Stomach (tissue), 9 donors: Measurements from ENCODE around the gene CYTH1. TPM values are rescaled to one million over a fixed set of nuclear protein-coding genes. Genes with fewer than 3 reads are reported as not detected.
A peak's percentile ranks its signal among the peaks of the same experiment; 100 is the strongest.

Source experiments
- DNase-seq, 2 donors: peaks; one replicate each; pipeline versions ENCODE4 v3.0.0 to v3.0.0-alpha.2; 2013 to 2019
- H3K27ac ChIP-seq, 5 donors: fragments of 200-600 bp in 4 of 5; sonication (generic) in 4 of 5; one replicate each; pipeline ENCODE4 v1.5.1; 2013 to 2019; ENCODE audit warnings: mild to moderate bottlenecking in 1 of 5, moderate library complexity in 1 of 5
- H3K27me3 ChIP-seq, 3 donors: fragments of 200-600 bp; sonication (generic); one replicate each; pipeline ENCODE4 v1.5.1; 2017 to 2019; ENCODE audit warnings: mixed run types in 1 of 3
- H3K36me3 ChIP-seq, 4 donors: fragments of 200-600 bp; sonication (generic); 1 replicate in 3 of 4; 2 replicates in 1 of 4; pipeline ENCODE4 v1.5.1; 2016 to 2019
- H3K4me1 ChIP-seq, 4 donors: fragments of 200-600 bp; sonication (generic); one replicate each; pipeline ENCODE4 v1.5.1; 2016 to 2019
- H3K4me3 ChIP-seq, 4 donors: fragments of 200-600 bp; sonication (generic) in 3 of 4; one replicate each; pipeline ENCODE4 v1.5.1; 2016 to 2019; ENCODE audit warnings: mild to moderate bottlenecking in 1 of 4
- H3K9me3 ChIP-seq, 4 donors: fragments of 200-600 bp; sonication (generic); one replicate each; pipeline ENCODE4 v1.5.1; 2016 to 2019
- CTCF ChIP-seq, 7 experiments: fragments of 450-650 bp in 4 of 7; fragments of 200-600 bp in 3 of 7; sonication (generic) in 3 of 7; IDR thresholded peaks; one replicate each; pipeline ENCODE4 v1.5.1; 2016 to 2019; ENCODE audit warnings: antibody characterized with exemption in 7 of 7, control low read depth in 2 of 7, mild to moderate bottlenecking in 1 of 7
- EP300 ChIP-seq: sonication (generic); formaldehyde crosslinking; IDR thresholded peaks from one replicate; pipeline ENCODE4 v1.6.1; 2017; ENCODE audit warnings: antibody characterized with exemption
- POLR2A ChIP-seq, 4 donors: fragments of 450-650 bp; IDR thresholded peaks; one replicate each; pipeline ENCODE4 v1.6.1; 2016; ENCODE audit warnings: antibody characterized with exemption in 4 of 4, control low read depth in 2 of 4, mild to moderate bottlenecking in 1 of 4, moderate library complexity in 1 of 4
- POLR2AphosphoS5 ChIP-seq, 3 donors: sonication (generic); formaldehyde crosslinking; IDR thresholded peaks; one replicate each; pipeline ENCODE4 v1.6.1; 2016; ENCODE audit warnings: antibody characterized with exemption in 3 of 3
- WGBS, 5 donors: extraction: QIAGEN DNeasy Blood & Tissue Kit in 3 of 5; methylation state at CpG; one replicate each; pipeline versions ENCODE4 v1.1.5 to v1.1.7; 2013 to 2018; 5-methylcytosine and 5-hydroxymethylcytosine counted together
- intact Hi-C: fragments of 100-400 bp; cut with DNase I; formaldehyde crosslinking; loops from one replicate; pipeline ENCODE4 v1.15.1; 2023; ENCODE audit warnings: low total_unique reads
- polyA plus RNA-seq, 3 donors: library from polyadenylated mRNA; stranded (reverse); fragments of 200-250 nt; gene quantifications; one replicate each; pipeline ENCODE4 v1.2.3, GENCODE V29; 2013
- total RNA-seq, 5 donors: library from RNA; depleted of rRNA; stranded (reverse); fragments of >200 nt; gene quantifications; one replicate each; pipeline versions ENCODE4 v1.1.0 to v1.2.3, GENCODE V29; 2014 to 2016
- donor health status: healthy with polysubstance abuse.
- donor health status: Bipolar disorder and iron deficiency.
- donor health status: healthy.

Gene CYTH1
- total and polyA plus RNA-seq, 8 donors = 29.6 to 137 (median 55.9) TPM

- no peaks in the 10 kb centered on the region for H3K9me3 ChIP-seq
- TF ChIP-seq EP300 (no peak), POLR2A (IDR thresholded peaks at IDR 0.05) (no peak), CTCF (IDR thresholded peaks at IDR 0.05) (no peak), POLR2AphosphoS5 (IDR thresholded peaks at IDR 0.05) (no peak)
- H3K36me3 ChIP-seq = no peaks in the 10 kb centered on the region
- peak overlapping the region; percentile 49 to 97 (median 95) for H3K27ac ChIP-seq
- H3K4me1 ChIP-seq = peaks cover 46 to 70% (median 60%) of the 10 kb centered on the region in 4 donors
- intact Hi-C loops = no loop called here
- no peaks in the 10 kb centered on the region for H3K27me3 ChIP-seq
- DNase-seq = no peak
- 56 to 84% (median 63%) methylated on average over 6 of the region's 6 CpGs for WGBS, 5 donors
- H3K4me3 ChIP-seq = no peak overlapping the region
Observed at GRCh38 chr17:78784352-78784751, 2.3 kb upstream of the CYTH1 start.

- TF ChIP-seq POLR2A (IDR thresholded peaks at IDR 0.05) (no peak), CTCF (IDR thresholded peaks at IDR 0.05) (no peak), POLR2AphosphoS5 (IDR thresholded peaks at IDR 0.05) (no peak), EP300 (no peak)
- Histone ChIP-seq H3K4me1 (peaks cover 42 to 67% (median 57%) of the 10 kb centered on the region in 4 donors), H3K27ac (peak overlapping the region; percentile 92 to 97 (median 95)), H3K36me3 (no peaks in the 10 kb centered on the region), H3K4me3 (no peak overlapping the region), H3K9me3 (no peaks in the 10 kb centered on the region), H3K27me3 (no peaks in the 10 kb centered on the region)
- intact Hi-C loops = no loop called here
- no peak for DNase-seq
- 35 to 53% (median 48%) methylated on average over 7 of the region's 7 CpGs for WGBS, 5 donors
Observed at GRCh38 chr17:78783711-78784324, 1.7 kb upstream of the CYTH1 start.

GRCh38 chr17:78781104-78781892 lies 775 bp downstream of the CYTH1 start:
- 1 to 4% (median 3%) methylated on average over 28 to 68 of the region's 68 CpGs for WGBS, 5 donors
- no peaks in the 10 kb centered on the region for H3K9me3 ChIP-seq
- H3K27me3 ChIP-seq = no peaks in the 10 kb centered on the region
- intact Hi-C loops = no loop called here
- H3K4me3 ChIP-seq = peak overlapping the region; percentile 88 to 100 (median 97)
- peak; percentile 45 to 79 for DNase-seq
- H3K27ac ChIP-seq = peak overlapping the region; percentile 91 to 97 (median 94)
- TF ChIP-seq POLR2A (IDR thresholded peaks at IDR 0.05) (no peak), POLR2AphosphoS5 (IDR thresholded peaks at IDR 0.05) (peak in 1 of 3 donors; percentile 16)
- H3K36me3 ChIP-seq = no peaks in the 10 kb centered on the region
- peaks cover 42 to 66% (median 54%) of the 10 kb centered on the region in 4 donors for H3K4me1 ChIP-seq

- TF ChIP-seq EP300 (no peak), CTCF (IDR thresholded peaks at IDR 0.05) (no peak), POLR2A (IDR thresholded peaks at IDR 0.05) (no peak), POLR2AphosphoS5 (IDR thresholded peaks at IDR 0.05) (no peak)
- WGBS, 5 donors = 71 to 88% (median 71%) methylated on average over 6 of the region's 6 CpGs
- H3K27ac ChIP-seq = peak overlapping the region; percentile 69 to 97 (median 94)
- H3K4me3 ChIP-seq = peak overlapping the region; percentile 88 to 100 (median 97)
- no peaks in the 10 kb centered on the region for H3K36me3 ChIP-seq
- no peaks in the 10 kb centered on the region for H3K9me3 ChIP-seq
- H3K4me1 ChIP-seq = peaks cover 40 to 69% (median 55%) of the 10 kb centered on the region in 4 donors
- no peaks in the 10 kb centered on the region for H3K27me3 ChIP-seq
- DNase-seq = no peak
- intact Hi-C loops = no loop called here
Observed at GRCh38 chr17:78780335-78780734, 1.7 kb downstream of the CYTH1 start.
